GM18870 (cell line): ENCODE data around the gene KIAA1217.

Experiments
- ATAC-seq: cut with Tn5 transposase; IDR thresholded peaks from one replicate; pipeline ENCODE4 v1.9.1; 2021; ENCODE audit warnings: moderate library complexity; ENCODE audit not compliant: unreplicated experiment

KIAA1217 gene, protein sequence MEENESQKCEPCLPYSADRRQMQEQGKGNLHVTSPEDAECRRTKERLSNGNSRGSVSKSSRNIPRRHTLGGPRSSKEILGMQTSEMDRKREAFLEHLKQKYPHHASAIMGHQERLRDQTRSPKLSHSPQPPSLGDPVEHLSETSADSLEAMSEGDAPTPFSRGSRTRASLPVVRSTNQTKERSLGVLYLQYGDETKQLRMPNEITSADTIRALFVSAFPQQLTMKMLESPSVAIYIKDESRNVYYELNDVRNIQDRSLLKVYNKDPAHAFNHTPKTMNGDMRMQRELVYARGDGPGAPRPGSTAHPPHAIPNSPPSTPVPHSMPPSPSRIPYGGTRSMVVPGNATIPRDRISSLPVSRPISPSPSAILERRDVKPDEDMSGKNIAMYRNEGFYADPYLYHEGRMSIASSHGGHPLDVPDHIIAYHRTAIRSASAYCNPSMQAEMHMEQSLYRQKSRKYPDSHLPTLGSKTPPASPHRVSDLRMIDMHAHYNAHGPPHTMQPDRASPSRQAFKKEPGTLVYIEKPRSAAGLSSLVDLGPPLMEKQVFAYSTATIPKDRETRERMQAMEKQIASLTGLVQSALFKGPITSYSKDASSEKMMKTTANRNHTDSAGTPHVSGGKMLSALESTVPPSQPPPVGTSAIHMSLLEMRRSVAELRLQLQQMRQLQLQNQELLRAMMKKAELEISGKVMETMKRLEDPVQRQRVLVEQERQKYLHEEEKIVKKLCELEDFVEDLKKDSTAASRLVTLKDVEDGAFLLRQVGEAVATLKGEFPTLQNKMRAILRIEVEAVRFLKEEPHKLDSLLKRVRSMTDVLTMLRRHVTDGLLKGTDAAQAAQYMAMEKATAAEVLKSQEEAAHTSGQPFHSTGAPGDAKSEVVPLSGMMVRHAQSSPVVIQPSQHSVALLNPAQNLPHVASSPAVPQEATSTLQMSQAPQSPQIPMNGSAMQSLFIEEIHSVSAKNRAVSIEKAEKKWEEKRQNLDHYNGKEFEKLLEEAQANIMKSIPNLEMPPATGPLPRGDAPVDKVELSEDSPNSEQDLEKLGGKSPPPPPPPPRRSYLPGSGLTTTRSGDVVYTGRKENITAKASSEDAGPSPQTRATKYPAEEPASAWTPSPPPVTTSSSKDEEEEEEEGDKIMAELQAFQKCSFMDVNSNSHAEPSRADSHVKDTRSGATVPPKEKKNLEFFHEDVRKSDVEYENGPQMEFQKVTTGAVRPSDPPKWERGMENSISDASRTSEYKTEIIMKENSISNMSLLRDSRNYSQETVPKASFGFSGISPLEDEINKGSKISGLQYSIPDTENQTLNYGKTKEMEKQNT (N-terminal part only)

DNA sequence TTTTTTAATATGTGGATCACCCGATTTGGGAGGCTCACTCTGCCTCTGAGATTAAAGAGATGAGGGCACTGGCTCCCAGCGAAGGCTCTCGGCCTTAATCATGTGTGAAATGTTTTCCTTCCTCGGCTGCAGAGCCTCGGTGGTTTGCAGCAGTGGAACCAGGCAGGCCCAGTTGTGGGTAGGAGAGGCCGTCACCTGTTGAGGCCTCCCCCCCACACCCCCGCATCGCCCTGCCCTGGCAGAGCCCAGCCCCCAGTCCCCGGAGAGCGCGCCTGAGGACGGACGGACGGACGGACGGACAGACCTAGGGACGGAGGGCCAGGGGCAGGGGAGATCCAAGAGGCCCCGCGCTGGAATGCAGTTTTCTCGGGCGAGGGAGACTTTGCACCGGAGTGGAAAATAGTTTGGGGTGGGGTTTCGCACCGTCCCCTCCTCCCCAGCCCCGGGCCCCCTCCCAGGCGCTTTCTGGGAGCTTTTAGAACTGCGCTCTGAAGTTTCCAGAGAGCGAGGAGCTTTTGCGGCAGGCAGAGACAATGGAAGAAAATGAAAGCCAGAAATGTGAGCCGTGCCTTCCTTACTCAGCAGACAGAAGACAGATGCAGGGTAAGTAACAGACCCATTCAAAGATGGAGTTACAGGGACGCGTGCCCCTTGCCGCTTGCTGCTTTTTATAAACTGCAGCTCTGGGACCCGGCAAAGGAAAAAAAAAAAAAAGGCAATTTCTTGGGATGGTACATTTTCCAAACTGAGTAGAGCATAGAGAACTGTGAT, at the start of gene KIAA1217:
Gene KIAA1217 (plus strand): TSS at position 478 of the 771 bp plus-strand sequence. CDS start 56 bp downstream, at position 534.
- no peak for ATAC-seq

DNA sequence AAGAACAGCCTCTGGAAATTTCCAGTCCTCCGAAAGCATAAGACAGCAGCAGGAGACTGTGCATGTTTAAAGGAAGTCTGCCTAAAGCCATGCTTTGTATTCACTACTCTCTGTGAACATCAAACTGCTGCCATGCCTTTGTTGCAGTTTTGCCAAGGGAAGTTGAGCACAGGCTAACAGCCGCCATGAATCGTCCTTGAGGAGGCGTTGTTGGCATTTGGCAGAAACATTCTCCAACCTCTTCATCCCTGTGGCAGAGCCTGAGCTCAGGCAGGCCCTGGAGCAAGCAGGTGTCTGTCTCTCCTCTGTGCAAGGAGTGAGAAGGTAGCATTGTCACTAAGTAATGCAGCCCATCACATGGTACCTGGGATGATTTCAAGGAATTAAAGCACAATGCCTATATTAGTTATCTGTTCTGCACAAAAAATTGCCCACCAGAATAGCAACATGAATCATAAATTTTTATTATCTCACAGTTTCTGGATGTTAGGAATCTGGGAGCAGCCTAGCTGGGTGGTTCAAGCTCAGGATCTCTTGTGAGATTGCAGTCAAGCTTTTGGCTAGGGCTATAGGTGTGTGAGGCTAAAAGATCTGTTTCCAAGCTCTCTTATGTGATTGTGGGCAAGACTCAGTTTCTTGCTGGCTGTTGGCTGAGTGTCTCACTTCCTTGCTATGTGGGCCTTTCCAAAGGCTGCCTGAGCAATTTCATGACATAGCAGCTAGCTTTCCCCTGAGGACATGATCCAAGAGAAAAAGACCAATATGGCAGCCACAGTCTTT, 46.5 kb upstream of the KIAA1217 start:
- ATAC-seq, result no peak

DNA sequence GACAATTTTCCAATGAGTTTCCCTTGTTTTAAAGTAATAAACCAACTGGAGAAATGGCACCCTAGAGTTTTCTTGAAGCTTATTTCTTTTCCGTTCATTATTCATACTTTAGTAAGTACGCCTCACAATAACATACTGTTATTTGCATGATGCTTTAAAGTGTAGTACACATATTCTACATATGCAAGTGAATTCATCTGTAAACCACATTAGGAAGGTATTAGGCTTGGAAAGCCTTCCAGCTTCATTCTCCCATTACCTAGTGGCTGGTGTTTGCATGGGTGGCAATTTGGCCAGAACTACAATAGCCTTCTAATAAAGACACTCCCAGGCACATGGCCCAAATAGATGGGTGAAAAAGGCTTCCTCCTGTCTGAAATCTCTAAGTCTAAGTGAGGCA, 45.5 kb upstream of the KIAA1217 start:
- no peak for ATAC-seq

DNA sequence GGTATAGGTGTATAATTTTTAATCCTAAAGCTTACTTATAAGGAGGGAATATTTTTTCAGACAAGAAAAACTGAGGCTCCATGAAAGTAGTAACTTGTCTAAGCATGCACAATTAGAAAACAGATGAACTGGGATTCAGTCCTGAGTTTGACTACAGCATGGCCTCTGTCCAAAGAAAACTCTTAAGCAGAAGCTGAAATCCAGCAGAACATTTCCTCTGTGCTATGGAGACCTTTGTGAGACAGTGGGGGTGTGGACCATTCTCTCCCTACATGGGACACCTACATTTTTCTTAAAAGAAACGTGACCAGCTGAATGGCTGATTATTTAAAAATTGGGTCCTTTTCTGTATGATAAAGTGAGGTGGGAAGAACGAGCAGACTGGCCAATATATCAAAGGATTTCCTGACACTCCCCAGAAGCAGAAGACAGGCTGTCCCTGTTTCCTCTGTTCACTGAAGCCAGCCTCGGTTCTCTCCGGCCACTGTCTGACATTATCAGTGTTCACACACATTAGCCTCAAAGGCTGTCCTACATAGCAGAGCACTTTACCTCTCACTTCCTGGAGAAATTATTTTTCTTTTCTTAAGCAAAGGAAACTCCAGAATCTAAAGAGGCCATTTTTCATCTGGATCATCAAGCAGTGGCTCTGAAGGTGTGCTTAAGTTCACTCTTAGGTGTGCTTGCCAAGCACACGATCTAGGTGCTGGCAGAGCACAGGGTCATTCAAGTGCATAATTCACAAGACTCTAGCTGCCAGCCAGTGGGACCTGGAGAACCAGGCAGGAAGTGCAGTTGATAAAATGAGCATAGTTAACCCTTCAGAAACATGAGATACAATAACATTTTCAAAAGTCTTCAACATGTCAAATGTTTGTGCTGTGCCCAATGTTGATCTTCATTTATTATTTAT, 40.4 kb upstream of the KIAA1217 start:
- ATAC-seq, result no peak

DNA sequence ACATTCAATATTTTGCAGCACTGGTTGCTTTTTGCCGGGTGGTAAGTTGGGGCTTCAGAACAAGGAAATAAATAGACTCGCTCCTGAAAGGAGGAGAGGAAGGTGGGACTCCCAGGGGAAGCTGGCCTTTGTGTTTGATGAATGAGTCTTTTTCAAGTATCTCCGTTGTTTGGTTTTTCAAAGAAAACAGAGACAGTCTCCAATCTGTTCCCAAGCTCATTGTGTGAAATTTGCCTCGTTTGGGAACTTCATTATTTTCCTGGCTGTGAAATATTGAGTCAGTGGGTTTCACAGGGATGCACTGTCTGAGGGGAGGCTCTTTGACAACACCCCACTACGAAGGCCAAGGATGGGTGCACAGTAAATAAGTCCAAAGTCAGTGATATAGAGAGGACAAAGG, 38.7 kb upstream of the KIAA1217 start:
- no peak for ATAC-seq

DNA sequence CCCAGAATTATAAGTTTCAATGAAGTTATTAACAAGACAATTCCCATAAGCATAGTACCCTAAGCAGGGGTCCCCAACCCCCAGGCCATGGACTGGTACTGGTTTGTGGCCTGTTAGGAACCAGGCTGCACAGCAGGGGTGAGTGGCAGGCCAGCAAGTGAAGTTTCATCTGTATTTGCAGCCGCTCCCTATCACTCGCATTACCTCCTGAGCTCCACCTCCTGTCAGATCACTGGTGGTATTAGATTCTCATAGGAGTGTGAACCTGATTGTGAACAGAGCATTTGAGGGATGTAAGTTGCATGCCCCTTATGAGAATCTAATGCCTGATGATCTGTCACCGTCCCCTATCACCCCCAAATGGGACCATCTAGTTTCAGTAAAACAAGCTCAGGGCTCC, 36.0 kb upstream of the KIAA1217 start:
- no peak for ATAC-seq

DNA sequence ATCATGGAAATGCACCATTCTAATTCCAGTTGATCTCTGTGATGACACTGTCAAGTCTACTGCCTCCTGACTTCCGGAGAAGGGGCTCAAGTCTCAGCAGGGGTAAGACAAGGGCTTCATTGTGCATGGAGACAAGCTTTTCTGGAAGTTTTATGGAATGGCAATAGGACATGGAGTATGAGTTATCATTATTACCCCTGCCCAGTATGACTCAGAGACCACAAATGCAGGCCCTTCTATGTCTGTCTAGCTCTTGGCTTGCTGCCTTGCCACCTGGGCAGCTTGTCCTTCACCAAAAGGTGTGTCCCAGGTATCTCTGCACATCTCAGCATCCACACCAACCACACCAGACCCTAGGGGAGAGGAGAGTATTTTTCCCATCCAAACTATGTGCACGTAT, 34.9 kb upstream of the KIAA1217 start:
- ATAC-seq, result no peak

DNA sequence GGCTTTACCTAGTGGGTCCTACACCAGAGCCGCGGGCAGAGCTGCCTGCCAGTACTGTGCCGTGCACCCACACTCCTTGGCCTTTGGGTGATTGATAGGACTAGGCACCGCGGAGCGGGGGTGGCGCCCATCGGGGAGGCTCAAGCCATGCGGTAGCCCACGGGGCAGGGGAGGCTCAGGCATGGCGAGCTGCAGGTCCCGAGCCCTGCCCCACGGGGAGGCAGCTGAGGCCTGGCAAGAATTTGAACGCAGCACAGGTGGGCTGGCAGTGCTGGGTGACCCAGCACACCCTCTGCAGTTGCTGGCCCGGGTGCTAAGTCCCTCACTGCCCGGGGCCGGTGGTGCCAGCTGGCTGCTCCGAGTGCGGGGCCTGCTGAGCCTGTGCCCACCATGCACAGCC, 32.3 kb upstream of the KIAA1217 start:
- ATAC-seq, result no peak

DNA sequence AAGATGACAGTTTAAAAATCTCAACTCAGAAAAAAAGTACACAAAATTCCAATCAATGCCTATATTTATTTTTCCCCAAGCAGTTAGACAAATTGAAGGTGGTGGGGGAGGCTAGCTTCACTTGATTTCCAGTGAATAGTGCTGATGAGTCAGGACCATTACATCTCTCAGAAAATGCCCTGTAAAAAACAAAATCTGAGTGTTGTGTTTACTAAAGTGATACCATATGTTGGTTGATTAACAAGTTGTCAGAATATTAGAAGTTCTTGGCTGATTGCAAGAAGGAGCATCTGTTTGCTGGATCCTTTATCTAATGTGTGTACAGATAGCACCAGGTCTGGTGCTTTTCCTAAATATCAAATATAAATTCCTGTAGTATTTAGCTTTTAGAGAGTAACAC, 31.3 kb upstream of the KIAA1217 start:
- no peak for ATAC-seq

DNA sequence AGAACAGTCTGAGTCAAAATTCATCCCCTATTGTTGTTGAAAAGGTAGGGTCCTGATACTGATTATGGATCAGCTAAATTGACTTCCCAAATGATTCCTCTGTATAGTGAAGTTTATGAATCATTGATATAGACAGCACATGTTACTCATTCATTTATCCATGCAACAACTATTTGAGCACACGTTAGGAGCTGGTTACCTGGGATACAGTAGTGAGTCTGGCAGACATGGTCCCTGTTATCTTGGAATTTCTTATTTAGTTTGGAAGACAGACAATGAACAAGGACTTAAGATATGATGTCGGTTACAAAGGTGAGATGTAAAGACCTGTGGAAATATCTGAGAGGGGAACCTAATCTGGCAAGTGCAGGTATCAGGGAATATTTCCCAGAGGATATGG, 28.0 kb upstream of the KIAA1217 start:
- no peak for ATAC-seq

DNA sequence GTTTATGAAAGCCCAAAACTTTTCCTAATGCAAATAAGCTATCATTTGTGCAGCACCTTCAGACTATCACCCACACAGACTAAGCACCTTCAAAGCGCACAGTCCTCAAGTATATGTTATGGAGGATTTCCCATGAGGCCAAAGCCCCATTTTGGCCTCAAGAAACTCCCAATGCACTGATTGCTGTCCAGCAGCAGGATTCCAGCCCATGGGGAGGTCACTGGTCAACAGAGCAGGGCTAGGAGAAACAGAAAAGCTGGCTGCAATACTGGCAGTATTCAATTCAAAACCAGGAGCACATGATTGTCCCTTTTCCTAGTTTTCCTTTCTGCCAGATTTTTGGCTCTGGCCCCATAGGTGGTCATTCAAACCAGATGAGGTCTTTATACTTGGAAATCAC, 24.5 kb upstream of the KIAA1217 start:
- ATAC-seq, result no peak

DNA sequence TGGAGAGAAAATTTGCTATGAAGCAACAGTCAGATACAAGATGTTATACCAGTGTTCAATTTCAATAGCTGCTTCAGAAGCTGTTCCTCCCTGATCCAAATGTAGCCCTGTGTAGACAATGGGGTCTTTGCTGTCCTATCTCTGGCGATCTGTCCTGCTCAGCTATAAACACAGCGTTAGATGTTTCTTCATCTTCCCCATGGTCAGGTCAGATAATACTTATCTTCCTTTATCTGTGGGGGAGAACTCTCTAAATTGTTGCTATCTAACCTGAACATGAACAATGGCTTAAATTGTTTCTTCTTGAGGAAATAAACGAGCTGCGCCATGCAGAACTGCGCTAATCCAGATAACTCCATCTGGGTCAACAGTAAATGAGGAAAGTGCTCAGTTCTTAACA, 15.6 kb upstream of the KIAA1217 start:
- ATAC-seq, result no peak

DNA sequence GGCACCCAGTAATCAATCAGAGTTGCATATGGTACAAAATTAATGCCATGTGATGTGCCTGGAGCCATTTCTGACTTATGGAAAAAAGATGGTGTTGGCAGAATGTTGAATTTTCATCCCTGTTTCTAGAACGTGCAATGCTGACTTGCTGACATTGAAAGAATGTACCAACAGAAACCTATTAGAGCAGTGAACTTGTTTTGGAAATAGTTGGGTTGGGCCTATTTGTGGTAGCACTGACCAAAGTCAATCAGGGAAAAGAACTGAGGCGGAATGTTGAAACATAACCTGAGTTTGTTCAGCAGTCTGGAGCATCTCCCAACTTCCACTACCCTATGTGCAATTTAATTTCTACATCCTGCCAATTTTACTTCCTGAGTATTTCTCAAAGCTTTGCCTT, 11.7 kb upstream of the KIAA1217 start:
- no peak for ATAC-seq

DNA sequence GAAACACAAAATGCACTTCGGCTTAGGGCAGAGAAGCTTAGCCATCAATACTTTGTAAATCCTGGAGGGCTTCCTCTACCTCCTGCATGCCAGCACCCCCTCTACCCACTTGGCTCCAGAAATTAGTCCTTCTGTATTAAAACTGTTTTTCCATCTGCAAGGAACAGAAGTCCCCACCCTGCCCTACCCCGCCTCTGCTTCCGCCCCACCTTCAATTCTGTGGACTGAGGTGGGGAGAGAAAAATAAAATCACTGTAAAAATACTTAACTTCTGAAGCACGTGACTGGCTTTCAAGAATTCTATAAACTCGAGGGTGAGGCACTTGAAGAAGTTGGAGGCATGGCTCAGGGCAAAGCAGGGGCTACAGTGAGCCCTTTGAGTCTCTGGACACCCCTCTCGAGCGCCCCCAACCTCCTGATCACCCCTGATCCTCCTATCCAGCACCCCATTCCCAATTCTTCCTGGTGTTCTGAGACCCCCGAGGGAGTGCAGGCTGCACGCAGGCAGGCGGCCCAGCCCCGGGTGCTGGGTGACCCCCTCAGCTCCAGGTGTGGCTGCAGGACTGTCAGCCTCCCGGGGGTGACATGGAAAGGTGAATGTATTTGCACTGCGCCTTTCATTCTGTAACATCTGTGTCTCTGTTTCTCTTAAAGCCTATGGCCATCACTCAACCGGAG, 7.3 kb upstream of the KIAA1217 start:
- ATAC-seq, result no peak

DNA sequence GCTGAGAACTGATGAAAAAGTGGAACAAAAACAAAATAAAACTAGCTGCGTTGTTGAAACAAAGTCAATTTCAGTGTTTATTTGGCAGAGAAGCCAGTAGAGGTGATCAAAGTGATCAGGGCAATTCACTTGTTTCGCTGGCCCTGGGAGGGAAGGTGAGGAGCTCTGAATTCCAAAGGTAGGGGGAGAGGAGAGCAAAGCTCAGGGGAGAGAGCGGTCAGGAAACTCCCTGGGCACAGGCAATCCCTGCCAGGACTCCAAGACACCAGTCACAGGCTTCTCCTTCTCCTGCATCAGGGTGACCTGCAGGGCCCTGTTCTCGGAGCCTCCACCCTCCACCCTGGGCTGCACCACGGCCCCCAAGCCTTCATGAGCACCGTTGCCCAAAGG, 6.8 kb upstream of the KIAA1217 start:
- ATAC-seq, result no peak

DNA sequence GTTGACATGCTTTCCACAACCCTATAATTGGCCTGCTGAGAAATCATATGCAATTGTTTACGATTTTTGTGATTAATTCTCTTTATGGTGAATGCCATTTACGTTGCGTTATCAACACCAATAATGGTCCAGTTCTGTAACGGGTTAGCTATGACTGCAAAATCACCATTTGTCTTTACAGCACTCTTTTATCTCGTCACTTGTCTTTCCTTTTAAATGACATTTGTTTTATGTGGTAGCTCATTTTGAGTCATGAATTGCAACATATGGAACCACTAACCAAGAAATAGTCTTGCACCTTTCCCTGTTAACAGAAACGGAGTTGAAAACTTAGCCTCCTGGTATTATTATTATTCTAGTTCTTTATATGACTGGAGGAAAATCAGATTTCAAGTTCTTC, 3.1 kb upstream of the KIAA1217 start:
- no peak for ATAC-seq

DNA sequence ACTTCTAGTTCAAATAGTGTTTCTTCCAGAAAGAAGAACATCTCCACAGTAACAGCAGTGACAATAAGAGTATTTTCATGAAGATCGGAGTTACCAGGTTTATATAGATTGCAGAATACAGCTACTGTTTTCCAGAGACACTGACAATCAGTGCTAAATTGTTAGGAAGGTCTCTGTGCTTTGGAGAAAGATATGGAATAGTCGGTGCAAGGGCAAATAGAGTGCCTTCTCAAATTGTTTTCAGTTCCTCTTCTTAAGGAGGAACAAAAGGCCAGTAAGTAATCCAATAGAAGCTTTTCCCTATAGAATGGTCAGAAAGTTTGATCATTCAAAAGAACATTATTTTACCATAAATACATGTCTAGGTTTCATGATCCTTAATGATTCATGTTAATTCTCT, 2.6 kb upstream of the KIAA1217 start:
- no peak for ATAC-seq

DNA sequence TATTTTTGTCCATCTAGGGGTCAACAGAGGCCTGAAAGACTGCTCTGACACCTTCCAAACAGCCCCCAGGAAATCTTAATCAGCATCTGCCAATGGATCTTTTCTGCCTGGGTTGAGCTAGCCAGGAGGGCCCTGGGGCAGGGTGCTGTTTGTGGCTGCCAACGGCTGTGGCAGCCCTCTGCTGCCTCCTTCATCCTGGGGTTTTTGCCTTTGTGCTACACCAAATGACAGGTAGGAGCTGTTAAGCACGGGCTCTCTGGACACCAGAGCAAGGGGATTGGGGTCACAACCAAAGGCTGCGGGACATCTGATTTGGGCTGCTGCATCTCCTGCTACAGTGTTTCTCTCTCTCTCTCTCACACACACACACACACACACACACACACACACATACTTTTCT, 2.0 kb upstream of the KIAA1217 start:
- no peak for ATAC-seq
